ENCODE data around the gene USP10.
"Not testable (repeated sequence)": the region's sequence is repeated elsewhere in the genome, so short reads cannot be mapped to it uniquely, and the experiment has no call there.

USP10 gene

DNA sequence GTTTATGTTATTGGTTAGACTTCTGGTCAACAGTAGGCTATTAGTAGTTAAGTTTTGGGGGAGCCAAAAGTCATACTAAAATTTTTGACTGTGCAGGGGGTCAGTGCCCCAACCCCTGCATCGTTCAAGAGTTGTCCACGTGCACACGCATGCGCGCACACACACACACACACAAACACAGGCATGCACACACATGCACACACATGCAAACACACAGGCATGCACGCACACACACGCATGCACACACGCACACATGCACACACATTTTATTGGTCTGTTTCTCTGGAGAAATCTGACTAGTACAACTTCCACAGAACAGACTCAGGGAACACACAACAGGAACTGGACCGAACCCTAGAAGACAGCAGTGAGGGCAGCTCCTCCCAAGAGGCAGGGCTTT lies 24.4 kb upstream of the USP10 start:
- DNase-seq, result no peak

DNA sequence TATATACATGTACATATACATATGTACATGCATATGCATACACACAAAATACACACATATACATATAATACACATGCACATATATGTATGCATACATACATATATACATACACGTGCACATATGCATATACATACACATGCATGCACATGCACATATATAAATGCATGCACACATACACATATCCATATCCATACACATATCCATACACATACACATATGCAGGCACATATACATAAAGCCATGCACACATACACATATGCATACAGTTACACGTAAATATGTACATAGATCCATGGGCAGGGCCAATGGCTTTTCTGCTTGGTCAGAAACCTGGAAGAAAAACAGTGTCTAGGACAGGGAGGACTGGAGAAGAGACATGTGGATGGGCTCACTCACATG lies 23.9 kb upstream of the USP10 start:
- DNase-seq, result no peak

DNA sequence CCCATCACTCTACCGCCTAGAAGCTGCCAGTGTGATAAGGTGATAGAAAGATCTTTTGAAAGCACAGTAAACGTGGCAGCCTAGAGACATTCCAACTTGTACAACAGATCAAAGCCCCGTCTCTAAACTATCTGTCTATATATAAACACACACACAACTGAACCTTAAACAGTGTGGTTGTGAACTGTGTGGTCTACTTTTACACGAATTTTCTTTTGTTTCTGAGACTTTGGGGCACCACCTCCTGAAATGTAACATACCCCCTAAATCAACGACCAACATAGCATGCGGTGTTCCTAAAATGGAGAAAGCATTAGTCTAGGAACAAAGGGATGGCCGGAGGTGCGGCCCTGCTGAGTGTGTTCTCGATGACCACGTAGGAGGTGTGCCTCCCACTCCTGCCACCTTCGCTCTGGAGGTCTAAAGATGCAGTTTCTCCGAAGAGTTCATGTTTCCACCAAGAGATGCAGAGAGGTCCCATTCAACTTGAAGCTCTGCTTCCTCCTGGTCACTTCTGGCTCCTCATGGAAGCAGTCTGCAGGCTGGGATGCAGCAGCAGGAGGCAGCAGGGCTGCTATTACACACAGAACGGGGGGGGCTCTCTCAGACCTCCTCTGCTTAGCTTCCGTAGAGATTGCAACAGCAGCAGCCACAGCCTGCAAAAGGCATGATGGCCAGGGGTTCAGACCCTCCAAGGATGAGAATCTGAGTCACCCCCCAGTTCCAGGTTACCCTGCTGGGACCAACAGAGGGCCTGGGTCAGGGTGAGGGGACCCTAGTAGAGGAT lies 22.6 kb upstream of the USP10 start:
- no peak for DNase-seq

DNA sequence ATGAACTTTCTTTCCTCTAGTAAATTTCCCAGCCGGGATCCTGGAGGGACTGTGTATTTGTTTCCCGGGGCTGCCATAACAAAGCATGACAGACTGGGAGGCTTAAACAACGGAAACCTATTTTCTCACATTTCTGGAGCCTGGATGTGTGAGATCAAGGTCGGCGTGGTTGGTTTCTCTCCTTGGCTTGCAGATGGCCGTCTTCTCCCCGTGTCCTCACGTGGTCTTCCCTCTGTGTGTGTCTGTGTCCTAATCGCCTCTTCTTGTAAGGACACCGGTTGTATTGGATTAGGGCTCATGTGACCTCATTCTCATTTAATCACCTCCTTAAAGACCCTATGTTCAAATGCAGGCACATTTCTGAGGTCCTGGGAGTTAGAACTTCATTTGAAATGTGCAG lies 22.0 kb upstream of the USP10 start:
- DNase-seq, result no peak

DNA sequence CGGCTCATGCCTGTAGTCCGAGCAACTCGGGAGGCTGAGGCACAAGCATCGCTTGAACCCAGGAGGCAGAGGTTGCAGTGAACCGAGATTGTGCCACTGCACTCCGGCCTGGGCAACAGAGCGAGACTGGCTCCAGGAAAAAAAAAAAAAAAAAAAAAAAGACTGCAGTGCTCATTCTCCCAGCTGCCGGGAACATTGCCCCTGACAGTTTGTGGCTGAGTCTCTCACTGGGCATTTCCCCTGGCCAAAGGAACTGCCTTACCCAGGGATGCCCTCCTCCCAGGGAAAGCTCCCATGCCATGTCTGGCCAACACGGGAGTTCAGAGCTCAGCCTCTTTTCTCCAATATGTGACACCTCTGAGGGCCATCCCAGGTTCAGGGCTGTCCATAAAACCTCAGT lies 21.3 kb upstream of the USP10 start:
- DNase-seq, result no peak

DNA sequence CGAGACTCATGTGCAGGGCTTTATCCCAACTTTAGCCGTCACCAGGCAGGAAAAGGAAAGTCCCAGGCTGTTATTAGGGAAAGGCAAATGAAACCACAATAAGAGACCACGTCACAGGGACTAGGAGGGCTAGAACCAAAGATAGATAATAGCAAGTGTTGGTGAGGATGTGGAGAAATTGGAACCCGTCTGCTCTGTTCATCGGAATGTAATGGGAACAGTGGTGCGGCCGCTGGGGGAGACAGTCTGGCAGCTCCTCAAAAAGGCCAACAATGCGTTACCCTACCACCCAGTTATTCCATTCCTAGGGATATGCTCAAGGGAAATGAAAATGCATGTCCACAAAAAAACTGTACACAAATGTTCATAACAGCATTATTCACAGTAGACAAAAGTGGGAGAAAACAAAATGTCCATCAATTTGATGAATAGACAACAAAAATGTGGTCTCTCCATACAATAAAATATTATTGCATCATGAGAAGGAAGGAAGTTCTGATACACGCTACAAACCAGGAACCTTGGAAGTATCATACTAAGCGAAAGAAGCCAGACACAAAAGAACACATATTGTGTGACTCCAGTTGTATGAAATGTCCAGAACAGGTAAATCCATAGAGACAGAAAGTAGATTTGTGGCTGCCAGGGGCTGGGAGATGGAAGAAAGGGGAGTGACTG lies 19.5 kb upstream of the USP10 start:
- no peak for DNase-seq

DNA sequence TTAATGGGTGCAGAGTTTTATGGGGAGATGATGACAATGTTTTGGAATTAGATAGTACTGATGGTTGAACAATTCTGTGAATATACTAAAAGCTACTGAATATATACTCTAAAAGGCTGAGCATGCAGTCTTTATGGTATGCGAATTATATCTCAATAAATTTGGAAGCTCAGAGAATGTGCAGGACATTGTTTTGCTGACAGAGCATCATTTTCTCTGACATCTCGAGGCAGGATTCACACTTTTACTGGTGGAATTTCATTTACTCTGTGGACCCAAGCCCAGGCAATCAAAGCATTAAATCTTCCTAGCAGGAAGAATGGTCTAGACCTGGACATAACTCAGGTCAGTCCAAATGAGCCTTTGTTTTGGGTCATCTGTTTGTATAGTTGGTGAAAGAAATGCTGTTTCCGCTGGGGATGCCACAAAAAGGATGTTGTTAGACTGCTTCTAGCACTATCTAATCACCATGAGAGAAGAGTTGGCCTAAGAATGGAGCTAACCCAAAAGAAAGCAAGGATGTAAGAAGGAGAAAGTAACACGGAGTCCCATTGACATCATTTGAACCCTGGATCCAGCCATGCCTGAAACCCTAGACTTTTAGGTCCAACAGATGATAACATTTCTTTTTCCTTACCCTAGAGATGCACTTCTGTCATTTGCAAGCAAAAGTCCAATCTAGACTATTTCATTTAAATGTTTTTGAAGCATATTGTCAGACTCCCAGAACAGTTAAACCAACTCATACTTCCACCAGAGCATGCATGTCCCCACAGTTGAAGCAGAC lies 18.8 kb upstream of the USP10 start:
- no peak for DNase-seq

DNA sequence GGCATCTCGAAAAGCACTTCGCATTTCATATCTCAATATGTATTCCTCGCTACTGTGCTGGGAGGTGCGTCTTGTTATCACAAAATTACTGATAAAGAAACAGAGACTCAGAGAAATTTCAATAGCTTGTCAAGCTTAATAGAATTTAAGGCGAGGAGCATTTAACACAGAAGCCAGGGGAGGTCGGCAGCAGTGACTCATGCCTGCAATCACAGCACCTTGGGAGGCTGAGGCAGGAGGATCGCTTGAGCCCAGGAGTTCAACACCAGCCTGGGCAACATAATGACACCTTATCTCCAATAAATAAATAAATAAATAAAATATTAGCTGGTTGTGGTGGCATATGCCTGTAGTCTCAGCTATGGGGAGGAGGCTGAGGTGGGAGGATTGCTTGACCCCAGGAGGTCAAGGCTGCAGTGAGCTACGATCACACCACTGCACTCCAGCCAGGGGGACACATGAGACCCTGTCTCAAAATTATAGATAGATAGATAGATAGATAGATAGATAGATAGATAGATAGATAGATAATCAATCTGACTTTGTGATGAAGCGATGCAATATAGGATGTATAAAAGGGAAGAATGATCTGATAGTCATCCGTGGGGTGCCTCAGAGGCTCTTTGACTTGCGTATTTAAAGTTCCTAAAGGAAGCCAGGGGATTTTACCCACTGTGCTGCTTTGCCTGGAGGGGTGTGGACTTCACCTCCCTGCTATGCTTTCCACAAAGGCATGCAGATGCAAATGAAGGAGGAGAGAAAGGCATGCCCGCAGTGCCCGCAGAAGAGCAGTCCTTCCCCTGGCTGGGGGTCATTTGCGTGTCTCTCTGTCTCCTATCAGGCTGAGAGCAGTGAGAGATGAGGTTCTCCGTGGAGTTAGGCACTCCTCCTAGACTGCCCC lies 15.9 kb upstream of the USP10 start:
- no peak for DNase-seq

DNA sequence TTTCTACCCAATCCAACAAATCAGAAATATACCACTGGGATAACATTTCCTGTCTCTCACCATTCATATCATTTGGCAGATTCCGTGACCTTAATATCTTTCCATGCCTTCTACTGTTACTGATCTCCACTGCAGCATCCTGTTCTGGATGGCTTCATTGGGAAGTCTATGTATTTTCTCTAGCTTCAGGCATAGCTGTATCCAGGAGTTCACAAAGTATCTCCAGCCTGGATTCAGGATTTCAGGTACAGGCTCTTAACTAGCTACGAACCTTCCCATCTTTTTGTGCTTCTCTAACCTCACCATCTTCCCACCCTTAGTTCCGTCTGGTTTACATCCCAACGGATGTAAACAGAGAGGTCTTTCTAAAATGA lies 15.2 kb upstream of the USP10 start:
- no peak for DNase-seq

DNA sequence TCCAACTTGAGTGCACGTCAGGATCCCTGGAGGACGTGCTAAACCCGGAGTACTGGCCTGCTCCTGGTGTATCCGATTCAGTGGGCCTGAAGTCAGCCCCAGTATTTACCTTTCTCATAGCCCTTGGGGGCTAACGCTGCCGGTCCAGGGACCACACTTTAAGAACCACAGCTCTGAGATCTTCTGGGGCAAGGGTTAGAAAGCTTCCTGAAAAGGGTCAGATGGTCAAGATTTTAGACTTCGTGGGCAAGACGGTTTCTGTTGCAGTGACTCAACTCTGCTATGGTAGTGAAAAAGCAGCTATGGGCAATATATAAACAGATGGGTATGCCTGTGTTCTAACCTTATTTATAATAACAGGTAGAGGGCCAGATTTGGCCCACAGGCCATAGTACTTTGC lies 14.6 kb upstream of the USP10 start:
- no peak for DNase-seq

DNA sequence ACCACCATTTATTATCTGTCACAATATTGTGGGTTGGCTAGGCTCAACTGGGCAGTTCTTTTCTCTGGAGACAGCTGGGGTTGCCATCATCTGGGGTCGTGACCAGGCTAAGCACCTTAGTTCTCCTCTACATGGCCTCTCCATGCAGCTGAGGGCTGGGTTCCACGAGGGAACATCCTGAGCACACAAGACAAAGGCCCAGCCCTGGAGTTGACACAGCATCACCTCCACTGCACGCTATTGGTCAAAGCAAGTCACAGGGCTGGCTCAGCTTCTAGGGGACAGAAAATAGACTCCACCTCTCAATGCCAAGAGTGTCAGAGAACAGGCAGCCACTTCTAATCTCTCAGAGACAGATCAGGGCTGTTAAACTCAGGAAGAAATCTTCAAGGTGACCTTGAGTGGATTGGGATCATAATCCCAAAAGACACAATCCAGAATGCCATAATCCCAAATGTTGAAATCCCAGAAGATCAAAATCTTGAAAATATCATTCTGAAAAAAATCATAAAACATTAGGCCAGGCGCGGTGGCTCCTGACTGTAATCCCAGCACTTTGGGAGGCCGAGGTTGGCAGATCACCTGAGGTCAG lies 13.0 kb upstream of the USP10 start:
- no peak for DNase-seq

DNA sequence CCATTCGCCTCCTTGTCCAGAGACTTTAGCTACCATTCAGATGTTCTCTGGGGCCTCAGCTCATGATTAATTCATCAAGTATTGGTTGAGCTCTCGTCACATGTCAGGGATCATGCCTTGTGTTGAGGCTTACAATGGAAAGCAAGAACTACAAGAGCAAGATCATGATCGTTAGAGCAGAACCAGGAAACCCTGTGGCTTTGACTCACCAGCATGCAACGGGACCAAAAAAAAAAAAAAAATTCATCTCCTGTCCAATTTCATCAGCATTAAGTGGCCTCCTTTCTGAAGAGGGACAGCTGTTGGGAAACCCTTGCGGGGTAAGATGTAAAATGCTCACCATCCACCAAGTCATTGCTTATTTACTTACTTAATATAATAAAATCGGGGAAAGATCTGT lies 12.1 kb upstream of the USP10 start:
- peak; percentile 88 for DNase-seq

DNA sequence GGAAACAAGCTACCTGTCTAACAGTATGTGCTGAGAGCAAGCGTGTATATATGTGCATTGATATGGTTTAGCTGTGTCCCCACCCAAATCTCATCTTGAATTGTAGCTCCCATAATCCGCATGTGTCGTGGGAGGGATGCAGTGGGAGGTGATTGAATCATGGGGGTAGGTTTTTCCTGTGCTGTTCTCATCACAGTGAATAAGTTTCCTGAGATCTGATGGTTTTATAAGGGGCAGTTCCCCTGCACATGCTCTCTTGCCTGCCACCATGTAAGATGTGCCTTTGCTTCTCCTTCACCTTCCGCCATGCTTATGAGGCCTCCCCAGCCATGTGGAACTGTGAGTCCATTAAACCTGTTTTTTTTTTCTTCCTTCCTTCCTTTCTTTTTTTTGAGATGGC lies 11.6 kb upstream of the USP10 start:
- not testable (repeated sequence) for DNase-seq

DNA sequence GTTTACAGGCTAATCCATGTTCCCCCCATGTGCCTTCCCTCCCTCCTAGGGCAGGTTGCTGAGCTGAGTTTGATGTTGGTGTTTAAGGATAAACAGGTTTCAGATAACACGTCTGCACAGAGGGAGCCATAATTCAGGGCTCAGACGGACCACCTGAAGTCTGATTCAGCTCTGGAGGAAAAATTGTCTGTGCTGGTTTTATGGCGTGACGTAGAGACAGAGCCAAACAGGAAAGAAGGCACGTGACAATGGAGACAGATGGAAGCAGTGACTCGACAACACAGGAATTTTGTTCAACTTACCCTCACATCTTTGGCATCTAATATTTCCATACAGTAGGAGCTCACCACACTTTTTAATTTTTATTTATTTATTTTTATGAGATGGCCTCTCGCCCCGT lies 10.7 kb upstream of the USP10 start:
- peak; percentile 92 for DNase-seq

DNA sequence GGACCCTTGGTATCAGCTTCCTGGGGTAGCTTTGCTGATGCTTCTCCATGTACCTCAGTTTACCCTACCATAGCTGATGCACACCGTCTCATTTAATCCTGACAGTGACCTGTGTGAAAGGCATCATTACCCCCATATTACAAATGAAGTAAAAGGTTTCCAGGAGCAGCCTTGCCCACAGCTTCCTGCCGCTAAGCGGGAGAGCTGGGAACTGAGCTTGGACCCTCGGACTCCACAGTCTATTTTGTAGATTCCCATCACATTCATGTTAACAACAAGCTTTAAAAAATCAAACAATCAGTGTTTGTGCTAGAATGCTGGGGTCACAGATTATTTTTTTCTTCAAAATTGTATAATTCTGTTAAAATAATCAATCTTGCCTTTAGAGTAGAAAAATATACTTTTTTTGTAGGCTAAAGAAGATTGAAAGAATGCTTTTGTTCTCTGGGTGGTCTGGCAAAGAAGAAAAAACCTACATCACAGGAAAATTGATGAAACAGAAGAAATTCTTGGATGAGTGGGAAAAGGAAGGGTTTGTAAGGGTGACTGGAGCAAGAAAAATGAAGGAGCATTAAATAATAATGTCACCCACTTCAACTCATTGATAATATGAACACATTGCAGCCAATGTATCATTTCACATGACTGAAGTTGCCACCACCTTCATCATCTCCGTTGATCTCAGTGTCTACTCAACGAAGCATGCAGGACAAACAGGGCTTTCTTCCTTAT lies 9.5 kb upstream of the USP10 start:
- DNase-seq, result no peak

DNA sequence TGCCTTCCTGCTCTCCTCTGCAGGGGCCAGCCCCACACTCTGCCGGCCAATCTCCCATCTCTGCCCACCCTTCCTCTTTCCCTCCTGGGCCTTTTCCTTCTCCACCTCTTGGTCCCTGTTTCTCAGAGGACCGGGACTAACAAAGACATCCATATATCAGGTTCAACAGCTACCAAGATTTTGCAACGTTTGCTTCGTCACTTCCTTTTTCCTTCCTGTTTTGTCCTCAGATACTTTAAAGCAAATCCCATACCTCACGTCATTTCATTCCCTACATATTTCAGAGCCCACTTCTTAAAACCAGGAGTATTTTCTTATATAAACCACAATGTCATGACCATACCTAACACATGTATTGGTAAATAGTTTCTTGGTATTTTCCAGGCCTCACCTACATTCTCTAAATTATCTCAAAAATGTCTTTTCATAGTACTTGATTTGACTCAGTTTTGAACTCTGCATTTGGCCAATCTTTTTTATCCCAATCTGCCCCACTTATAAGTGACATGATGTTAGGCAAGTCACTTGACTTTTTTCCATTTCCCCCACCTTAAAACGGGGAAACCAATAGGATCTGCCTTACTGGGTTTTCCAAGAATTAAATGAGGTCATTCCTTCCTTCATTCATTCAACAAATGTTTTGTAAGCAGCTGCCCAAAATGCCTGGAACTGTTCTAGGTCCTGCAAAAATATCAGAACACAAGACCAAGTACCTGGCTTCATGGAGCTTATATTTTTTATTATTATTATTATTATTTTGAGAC lies 7.2 kb upstream of the USP10 start:
- no peak for DNase-seq

DNA sequence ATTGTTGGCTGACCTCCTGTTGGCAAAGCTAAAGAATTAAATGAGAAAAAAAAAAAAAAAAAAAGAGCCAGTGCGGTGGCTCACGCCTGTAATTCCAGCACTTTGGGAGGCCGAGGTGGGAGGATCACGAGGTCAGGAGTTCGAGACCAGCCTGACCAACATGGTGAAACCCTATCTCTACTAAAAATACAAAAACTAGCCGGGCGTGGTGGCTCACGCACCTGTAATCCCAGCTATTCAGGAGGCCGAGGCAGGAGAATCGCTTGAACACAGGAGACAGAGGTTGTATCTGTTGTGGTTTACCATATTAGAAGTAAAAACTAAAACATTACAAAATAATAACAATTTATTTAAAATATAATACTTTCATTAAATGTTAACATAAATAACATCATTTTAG lies 5.9 kb upstream of the USP10 start:
- DNase-seq, result not testable (repeated sequence)

DNA sequence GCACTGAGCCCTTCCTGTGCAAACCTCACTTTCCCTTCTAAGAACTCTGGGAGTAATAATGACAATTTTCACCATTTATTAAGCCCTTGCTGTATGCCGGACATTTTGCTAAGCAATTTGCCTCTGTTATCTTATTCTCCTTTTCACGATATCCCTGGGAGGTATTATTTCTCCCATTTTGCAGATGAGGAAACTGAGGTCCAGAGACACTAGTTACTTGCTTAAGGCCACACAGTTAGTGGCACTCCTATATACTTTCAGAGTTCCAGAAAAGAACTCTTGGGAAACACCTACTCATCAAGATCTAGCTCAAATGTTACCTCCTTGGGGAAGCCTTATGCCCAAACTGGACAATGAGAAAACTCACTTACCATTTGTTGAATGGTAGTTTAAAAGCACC lies 4.8 kb upstream of the USP10 start:
- DNase-seq, result no peak

DNA sequence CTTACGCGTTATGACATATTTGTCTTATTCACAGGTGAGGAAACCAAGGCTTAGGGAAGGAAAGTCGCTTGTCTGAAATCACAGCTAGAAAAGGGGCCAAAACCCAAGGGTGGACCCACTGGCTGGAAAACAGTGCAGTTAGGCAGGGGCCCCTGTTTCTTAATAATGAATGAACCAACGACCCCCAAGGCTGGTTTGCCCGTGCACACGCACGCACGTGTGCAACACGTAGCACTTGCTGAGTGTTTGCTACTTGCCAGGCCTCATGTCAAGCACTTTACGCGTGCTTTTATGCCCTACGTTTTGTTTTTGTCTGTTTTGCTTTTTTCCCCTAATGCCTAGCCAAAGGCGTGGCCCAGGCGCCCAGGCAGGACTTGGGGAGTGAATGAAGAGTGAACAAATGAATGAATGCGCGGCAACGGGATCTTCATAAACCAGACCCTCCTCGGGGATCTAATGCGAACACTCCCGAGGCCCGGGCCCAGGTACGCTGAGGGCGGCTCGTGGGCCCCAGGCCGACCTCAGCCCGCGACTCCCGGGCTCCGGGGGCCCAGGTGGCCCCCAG lies 571 bp upstream of the USP10 start:
- DNase-seq, result no peak

Data from fibroblast of skin of scalp (primary cell).